HFF-Myc (cell line): ENCODE measurements around the gene GATA5.

ENCODE experiments used
- DNase-seq: peaks from one replicate; pipeline ENCODE4 v3.0.0-alpha.2; 2011; ENCODE audit warnings: low read depth; ENCODE audit errors: extremely low read depth
- H3K4me3 ChIP-seq: replicated peaks from 2 replicates; pipeline ENCODE4 v1.5.1; 2011; ENCODE audit warnings: low read depth, mild to moderate bottlenecking, control low read depth, low read length
- CTCF ChIP-seq: IDR thresholded peaks from 2 replicates; pipeline ENCODE4 v1.5.1; 2012; ENCODE audit warnings: mild to moderate bottlenecking, low read depth, low read length, control low read depth; ENCODE audit errors: missing control alignments

GATA5 gene

GRCh38 chr20:62461834-62462233, 14.0 kb downstream of the GATA5 start:
- DNase-seq, result no peak
- no peak overlapping the region for H3K4me3 ChIP-seq
- TF ChIP-seq CTCF, result no peak

- H3K4me3 ChIP-seq, result no peak overlapping the region
- DNase-seq, result no peak
- no peak for TF ChIP-seq CTCF
Measured at GRCh38 chr20:62461157-62461556, 14.6 kb downstream of the GATA5 start.

DNA sequence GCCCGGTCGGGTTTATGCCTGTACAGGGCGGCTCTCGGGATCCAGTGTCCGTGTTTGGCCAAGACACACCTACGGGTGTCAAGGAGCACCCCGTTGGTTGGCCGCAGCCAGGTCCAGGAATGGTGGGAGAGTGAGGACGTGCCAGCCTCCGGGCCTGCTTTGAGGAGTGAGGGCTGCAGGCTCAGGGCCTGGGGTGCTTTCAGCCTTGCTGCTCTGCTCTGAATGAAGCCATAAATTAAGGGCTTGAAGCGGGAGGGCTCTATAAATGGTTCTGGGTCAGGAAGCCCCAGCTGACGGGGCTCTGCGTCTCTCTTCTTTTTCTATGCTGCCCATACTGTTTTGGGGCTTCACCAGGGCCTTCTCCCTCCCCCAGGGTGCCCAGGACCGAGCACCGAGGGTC, 15.1 kb downstream of the GATA5 start:
- no peak overlapping the region for H3K4me3 ChIP-seq
- no peak for TF ChIP-seq CTCF
- DNase-seq, result no peak

GRCh38 chr20:62459488-62459887, 16.3 kb downstream of the GATA5 start:
- no peak overlapping the region for H3K4me3 ChIP-seq
- no peak for TF ChIP-seq CTCF
- no peak for DNase-seq

GRCh38 chr20:62458275-62459251, 17.2 kb downstream of the GATA5 start:
- no peak overlapping the region for H3K4me3 ChIP-seq
- no peak for TF ChIP-seq CTCF
- DNase-seq, result no peak

- no peak for DNase-seq
- no peak overlapping the region for H3K4me3 ChIP-seq
- TF ChIP-seq CTCF, result no peak
Measured at GRCh38 chr20:62457831-62458230, 18.0 kb downstream of the GATA5 start.
